Measurements from ENCODE around the gene SPI1.
A peak's percentile ranks its signal among the peaks of the same experiment; 100 is the strongest.

SPI1 gene

DNA sequence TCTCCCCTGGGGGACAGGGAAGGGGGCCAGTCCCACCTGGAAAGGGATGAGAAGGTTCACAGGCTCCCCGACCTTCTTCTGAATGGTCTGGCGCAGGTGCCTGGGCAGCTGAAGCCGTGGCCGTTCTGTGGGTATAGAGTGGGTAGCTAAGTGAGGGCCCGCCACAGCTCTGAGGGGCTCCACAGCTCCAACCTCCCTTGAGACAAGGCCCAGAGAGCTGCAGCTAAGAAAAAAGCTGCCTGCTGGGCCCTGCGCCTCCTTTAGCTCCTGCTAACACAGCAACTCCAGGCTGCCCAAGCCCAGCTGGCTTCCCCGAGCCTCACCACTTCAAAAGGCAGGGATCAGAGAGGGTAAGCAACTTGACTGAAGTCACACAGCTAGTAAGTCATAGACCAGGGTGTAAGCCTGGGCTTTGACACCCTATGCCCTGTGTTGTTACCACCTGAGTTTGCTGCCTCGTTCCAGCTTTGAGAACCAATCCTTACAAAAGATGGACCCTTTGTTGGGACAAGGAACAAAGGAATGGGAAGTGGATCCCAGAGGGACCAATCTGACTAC, 44.4 kb downstream of the SPI1 start:
- no peak overlapping the region for H3K27ac ChIP-seq

DNA sequence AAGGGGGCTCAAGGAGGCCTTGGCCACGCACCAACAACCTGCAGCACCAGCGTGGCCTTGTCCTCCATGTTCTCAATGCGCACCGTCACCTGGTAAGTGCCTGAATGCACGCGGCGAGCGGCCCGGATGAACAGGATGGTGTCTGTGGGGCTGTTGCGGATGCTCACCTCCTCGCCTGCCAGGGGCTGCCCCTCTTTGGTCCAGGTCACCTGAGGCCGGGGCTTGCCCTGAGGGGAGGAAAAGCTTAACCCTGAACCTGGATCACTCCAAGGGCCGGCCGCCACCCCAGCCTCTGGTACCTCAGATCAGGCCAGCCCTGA, 44.9 kb downstream of the SPI1 start:
- no peak overlapping the region for H3K27ac ChIP-seq
- TF ChIP-seq CTCF (conservative IDR thresholded peaks at IDR 0.05), result no peak
- no peak for TF ChIP-seq ZFX (IDR thresholded peaks at IDR 0.05)

More for the DNA sequence above, 44.4 kb downstream of the SPI1 start:
- TF ChIP-seq CTCF (conservative IDR thresholded peaks at IDR 0.05), result no peak
- TF ChIP-seq ZFX (IDR thresholded peaks at IDR 0.05), result no peak

DNA sequence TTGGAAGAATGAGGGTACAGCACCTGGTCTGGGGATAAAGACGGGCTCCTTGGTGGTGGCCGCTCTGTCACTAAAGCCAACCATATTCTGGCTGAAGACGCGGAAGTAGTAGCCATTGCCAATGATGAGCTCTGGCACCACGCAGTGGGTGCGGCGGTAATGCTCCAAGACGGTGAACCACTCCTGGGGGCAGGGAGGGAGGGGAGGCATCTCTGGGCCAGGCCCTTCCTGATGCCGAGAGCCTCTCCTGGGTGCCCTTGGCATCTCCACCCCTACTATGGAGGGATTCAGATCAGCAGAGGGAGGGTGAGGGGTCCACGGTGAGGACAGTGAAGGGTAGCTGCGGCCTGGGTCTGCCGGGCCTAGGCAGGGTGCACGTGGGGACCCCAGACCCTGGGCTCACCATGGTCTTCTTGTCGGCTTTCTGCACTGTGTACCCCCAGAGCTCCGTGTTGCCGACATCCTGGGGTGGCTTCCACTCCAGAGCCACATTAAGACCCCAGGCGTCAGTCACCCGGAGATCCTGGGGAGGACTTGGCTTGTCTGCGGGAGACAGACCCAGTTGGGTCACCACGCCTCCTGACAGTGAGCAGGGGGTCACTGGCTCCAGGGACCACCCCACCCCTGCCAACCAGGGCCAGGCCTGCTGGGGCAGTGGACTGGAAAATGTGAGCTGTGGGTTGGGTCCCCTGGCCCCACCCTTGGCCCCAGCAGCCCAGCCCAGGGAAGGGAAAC, 45.4 kb downstream of the SPI1 start:
- H3K27ac ChIP-seq, result no peak overlapping the region
- TF ChIP-seq ZFX (IDR thresholded peaks at IDR 0.05), result no peak
- TF ChIP-seq CTCF (conservative IDR thresholded peaks at IDR 0.05), result no peak

DNA sequence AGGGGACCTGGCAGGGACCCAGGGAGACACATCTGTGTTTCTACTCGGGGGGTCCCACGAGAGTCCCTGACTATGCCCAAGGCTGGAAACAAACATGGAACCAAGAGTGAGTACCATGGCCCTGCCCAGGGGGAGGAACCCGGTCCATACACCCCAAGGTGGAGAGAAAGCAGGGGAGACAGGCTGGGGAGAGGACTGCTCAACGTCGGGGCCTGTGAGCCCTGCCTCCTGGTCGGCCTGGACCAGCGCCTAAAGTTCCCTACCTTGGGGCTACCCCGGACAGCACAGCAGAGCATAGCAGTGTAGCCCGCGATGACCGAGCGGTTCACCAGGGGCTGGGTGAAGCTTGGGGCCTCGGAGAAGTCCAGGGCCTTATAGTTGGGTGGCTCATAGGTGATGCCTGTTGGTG, 46.0 kb downstream of the SPI1 start:
- no peak overlapping the region for H3K27ac ChIP-seq
- TF ChIP-seq ZFX (IDR thresholded peaks at IDR 0.05), result no peak
- TF ChIP-seq CTCF (conservative IDR thresholded peaks at IDR 0.05), result no peak

- H3K27ac ChIP-seq, result peak overlapping the region; percentile 6; the same call in 1 of the 2 replicates
- TF ChIP-seq ZFX (IDR thresholded peaks at IDR 0.05) (no peak), CTCF (conservative IDR thresholded peaks at IDR 0.05) (no peak)
Measured at GRCh38 chr11:47331454-47332302, 46.7 kb downstream of the SPI1 start.

DNA sequence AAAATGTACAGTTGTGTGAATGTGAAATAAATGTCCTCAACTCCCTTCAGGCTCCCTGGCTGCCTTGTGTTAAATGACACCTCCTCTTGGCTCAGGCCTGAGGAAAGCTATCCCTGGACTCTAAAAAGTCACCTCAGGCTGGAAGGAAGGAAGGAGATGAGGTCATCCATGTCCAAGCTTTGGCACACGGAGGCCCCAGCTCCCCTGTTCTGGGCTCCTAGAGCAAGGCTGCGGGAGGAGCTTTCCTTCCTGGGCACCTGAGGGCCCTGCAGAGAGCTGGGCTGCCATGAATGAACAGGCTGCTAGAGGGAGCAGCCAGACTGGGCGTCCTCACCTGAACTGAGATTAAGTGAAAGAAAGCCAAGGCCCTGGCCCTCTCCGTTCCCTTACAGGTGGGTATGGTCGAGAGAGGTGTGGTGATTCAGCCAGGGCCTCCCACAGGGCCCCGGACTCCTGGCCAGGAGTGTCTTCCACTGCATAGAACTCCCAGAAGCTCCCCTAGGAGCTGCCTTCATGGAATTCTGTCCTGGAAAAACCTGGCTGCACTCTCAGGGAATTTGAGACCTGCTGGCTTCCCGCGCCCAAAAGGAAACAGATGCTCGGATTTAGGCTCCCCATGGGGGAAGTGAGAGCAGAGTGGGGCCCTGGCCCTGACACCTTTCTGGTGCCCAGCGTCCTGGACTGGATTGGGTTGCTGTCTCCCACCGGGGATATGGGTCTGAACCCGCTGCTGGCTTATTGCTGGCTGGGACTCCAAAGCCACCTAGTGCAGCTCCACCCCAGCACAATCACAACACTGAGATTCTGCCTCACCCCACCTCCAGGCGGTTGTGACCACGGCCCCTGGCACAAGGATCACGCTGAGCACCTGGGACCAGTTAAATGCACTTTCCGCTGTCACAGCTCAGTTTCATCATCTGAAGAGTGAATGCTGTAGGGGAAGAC, 48.1 kb downstream of the SPI1 start:
- H3K27ac ChIP-seq, result no peak overlapping the region
- TF ChIP-seq CTCF (conservative IDR thresholded peaks at IDR 0.05) (no peak), ZFX (IDR thresholded peaks at IDR 0.05) (no peak)

Data from C4-2B (cell line).